ENCODE results near the gene CXorf65. TPM values are rescaled to one million over a fixed set of nuclear protein-coding genes. Genes with fewer than 3 reads are reported as not detected.

CXorf65 gene
- total RNA-seq, 1 donor from 2014 or later: not detected

GRCh38 chrX:71107245-71107644 is 705 bp upstream of the CXorf65 start:
- DNase-seq (ENCODE audit: low read depth, low spot score): no peak

DNA sequence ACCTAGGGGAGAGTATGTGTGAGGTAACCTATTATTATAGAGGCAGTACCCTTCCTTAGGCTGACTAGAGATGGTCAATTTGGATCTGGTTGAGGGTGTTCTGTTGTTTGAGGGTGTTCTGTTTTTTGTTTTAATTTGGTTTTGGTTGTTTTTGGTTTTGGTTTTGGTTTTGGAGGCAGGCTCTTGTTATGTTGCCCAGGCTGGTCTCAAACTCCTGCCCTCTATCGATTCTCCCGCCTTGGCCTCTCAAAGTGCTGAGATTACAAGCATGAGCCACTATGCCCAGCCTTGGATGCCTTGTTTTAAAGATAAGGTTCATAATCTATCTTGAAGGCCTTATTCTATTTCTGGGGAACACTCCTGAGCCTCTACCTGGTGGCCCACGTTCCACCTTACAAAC is 912 bp downstream of the CXorf65 start:
- DNase-seq (ENCODE audit: low read depth, low spot score): no peak

GRCh38 chrX:71103110-71103983 is 3.2 kb downstream of the CXorf65 start:
- DNase-seq (ENCODE audit: low read depth, low spot score): no peak

DNA sequence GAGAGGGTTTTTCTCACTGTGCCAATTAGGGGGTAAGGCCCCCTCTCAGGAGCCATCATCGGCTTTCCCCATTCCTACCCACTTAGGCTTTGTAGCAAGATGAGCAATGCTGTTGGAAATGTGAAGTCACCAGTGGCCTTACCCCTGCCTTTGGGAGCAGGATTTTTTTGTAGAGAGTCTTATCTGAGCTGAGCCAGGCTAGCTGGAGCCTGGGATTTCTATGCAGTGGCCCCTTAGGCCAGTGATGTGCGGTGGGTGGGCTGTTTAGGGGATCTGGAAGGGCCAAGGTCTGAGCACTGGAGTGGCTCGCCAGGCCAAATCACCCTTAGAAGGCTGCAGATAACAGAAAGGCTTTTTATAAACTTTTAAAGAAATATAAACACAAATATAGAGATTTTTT is 4.2 kb downstream of the CXorf65 start:
- DNase-seq (ENCODE audit: low read depth, low spot score): no peak

DNA sequence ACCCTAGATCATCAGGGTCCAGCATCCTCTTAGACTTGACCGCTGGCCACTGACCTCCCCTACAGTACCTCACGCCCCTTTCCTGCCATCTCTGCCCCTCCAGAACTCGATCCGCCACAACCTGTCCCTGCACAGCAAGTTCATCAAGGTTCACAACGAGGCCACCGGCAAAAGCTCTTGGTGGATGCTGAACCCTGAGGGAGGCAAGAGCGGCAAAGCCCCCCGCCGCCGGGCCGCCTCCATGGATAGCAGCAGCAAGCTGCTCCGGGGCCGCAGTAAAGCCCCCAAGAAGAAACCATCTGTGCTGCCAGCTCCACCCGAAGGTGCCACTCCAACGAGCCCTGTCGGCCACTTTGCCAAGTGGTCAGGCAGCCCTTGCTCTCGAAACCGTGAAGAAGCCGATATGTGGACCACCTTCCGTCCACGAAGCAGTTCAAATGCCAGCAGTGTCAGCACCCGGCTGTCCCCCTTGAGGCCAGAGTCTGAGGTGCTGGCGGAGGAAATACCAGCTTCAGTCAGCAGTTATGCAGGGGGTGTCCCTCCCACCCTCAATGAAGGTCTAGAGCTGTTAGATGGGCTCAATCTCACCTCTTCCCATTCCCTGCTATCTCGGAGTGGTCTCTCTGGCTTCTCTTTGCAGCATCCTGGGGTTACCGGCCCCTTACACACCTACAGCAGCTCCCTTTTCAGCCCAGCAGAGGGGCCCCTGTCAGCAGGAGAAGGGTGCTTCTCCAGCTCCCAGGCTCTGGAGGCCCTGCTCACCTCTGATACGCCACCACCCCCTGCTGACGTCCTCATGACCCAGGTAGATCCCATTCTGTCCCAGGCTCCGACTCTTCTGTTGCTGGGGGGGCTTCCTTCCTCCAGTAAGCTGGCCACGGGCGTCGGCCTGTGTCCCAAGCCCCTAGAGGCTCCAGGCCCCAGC is 5.7 kb downstream of the CXorf65 start:
- no peak for DNase-seq (ENCODE audit: low read depth, low spot score)

- DNase-seq (ENCODE audit: low read depth, low spot score): no peak
Measured at GRCh38 chrX:71099736-71100135, 6.8 kb downstream of the CXorf65 start.

DNA sequence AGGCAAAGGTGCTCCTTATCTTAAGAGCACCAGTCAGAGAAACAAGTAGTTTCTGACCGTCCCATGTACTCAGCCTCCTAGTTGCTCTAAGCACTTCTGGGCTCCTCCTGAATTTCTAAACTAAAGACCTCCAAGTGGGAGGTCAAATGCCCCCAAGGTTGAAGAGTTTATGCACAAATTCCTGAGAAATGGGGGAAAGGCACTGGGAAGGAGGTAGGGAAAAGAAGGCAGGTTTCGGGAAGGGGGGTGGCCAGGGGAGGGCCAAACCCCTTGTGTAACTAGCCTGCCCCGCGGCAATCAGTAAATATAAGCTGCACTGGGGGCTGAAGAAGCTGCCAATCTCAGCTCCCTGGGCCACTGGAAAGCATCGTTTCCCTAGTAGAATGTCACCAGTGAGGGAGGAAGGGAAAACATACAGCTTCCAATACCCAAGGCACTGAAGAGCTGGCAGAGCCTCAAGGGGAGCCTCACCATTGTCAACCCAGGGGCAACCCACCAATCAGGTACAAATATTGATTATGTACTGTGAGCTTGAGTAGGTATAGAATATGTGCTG is 7.5 kb downstream of the CXorf65 start:
- DNase-seq (ENCODE audit: low read depth, low spot score): no peak

- no peak for DNase-seq (ENCODE audit: low read depth, low spot score)
Measured at GRCh38 chrX:71098302-71098701, 8.2 kb downstream of the CXorf65 start.

DNA sequence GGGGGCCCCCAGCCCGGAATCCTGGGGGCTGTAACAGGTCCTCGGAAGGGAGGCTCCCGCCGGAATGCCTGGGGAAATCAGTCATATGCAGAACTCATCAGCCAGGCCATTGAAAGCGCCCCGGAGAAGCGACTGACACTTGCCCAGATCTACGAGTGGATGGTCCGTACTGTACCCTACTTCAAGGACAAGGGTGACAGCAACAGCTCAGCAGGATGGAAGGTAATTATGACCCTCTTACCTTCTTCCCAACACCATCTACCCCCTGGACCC is 9.8 kb downstream of the CXorf65 start:
- no peak for DNase-seq (ENCODE audit: low read depth, low spot score)

DNA sequence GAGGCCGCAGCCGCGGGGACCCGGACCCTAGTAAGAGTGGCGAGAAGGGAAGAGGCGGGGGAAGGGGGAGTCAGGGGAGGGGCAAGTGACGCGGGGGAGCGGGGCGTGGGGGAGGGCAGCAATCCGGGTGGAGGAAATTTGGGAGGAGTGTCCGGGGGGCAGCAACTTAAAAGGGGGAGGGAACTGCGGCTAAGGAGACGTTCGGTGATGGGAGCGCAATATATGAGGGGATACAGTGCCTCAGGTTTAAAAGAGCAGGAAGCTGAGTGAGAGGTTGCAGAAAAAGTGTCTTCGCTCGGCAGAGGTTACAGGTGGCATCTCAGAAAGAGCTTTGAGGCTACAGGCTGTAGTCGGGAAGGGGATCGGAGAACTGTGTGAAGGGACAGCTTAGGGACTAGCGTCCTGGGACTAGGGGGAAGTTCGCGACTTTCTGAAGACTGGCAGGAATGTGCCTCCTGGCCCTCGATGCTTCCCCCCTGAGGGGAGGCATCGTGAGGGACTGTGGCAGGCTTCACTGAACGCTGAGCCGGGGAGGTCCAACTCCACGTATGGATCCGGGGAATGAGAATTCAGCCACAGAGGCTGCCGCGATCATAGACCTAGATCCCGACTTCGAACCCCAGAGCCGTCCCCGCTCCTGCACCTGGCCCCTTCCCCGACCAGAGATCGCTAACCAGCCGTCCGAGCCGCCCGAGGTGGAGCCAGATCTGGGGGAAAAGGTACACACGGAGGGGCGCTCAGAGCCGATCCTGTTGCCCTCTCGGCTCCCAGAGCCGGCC is 10.4 kb downstream of the CXorf65 start:
- DNase-seq (ENCODE audit: low read depth, low spot score): no peak

GRCh38 chrX:71095555-71095980 is 11.0 kb downstream of the CXorf65 start, which contains the start of gene FOXO4:
Gene FOXO4 (plus strand): TSS chrX:71095851. CDS start chrX:71096529, 678 bp downstream.
- DNase-seq (ENCODE audit: low read depth, low spot score): peak; percentile 64

DNA sequence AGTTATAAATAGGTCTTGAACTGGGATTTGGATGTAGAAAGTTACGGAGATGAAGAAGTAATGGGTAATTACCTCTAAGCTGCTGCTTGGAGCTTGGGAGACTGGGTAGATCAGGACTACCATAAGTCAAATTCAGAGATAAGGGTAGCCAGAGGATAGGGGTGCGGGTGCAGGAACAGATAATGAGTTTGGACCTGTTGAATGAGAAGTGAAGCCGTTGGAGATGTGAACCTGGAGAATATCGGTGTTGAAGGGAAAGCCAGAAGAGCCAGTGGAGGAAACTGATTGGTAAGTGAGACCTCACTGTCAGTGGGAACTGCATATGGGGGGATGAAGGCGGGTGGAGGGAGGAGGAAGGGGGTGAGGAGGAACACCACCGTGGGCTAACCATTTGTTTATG is 11.5 kb downstream of the CXorf65 start:
- DNase-seq (ENCODE audit: low read depth, low spot score): no peak

- DNase-seq (ENCODE audit: low read depth, low spot score): no peak
Measured at GRCh38 chrX:71091263-71091662, 15.3 kb downstream of the CXorf65 start.

DNA sequence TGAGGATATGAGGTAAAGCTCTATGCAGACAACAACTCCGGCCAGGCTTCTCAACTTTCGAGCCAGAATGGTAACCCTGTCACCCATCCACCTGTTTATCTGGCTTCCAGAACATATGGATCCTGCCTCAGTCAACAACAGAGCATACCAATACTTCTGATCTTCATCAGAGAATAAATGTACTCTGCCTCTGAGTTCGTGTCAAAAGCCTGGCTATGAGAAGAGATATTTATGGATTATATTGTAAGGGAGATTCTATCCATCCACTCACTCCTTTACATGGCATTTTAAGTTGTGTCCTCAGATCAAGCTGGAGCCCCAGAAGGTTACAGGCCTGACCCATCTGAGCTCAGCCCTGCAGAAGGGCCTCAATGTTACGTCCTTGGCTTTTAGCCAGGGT is 20.6 kb downstream of the CXorf65 start:
- DNase-seq (ENCODE audit: low read depth, low spot score): no peak

- DNase-seq (ENCODE audit: low read depth, low spot score): no peak
Measured at GRCh38 chrX:71082822-71083221, 23.7 kb downstream of the CXorf65 start.

DNA sequence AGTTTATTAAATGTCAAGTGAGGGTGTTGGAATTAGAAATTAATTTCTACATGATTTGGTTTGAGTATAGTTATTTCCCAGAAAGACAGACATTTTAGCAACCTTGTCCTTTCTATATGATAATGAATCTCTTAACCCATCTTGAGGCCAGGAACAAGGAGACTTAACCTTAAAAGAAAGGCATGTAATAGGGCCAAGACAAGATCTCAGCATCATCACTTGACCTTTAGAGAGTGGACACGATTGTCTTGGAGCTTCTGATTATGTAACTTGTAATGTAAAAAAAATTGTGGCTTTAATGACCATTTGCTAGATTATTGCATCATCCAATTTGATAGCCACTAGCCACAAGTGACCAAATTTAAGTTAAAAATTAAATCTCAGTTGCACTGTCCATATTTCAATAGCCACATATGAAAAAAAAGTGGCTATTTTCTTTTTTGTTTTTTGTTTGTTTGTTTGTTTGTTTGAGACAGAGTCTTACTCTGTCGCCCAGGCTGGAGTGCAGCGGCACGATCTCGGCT is 24.4 kb downstream of the CXorf65 start:
- no peak for DNase-seq (ENCODE audit: low read depth, low spot score)

- peak; percentile 11 for DNase-seq (ENCODE audit: low read depth, low spot score)
Measured at GRCh38 chrX:71081330-71082123, 25.0 kb downstream of the CXorf65 start.

GRCh38 chrX:71070531-71070930 is 36.0 kb downstream of the CXorf65 start:
- DNase-seq (ENCODE audit: low read depth, low spot score): no peak

DNA sequence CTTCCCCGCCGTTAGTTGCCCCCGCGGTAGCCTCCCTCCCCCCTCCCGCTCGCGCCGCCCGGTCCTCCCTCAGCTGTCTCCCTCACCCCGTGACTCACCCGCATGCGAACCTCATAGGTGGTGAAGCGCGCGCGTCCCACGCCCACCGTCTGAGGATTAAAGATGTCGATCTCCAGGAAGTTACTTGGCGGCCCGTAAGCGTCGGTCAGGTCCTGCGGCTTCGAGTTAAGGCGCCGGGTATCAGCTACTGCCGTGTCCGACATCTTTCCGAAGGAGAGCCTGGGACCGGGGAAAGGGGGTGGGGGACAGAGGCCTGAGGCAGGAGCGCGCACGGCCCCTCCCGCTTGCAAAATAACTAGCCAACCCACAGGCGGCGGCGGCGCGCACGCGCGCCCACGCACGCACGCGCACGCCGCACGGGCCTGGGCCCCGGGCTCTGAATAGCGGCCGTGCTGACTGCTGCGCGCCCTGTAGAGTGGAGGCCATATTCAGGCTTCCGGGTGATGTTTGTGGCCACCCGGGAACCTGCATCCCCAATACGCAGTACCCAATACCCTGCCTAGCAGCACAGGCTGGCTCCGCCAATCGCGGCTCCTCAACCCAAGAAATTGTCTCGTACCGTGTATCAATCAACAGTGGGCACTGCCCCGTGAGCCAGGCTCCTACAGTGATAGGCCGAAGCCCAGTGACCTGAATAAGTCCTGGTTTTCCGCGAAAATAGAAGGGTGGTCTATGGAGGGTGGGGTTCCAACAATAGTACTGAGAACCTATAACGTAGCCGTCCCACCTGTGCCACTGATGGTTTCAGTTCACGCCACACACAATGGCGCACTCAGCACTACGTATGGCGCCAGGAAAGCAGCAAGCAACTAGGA is 38.3 kb downstream of the CXorf65 start, which contains the start of gene SNX12:
TSS of gene SNX12 (minus strand) at position 291 of the 875 bp plus-strand sequence. CDS start at position 263, 28 bp downstream.
- DNase-seq (ENCODE audit: low read depth, low spot score): peak; percentile 86
